PC-3 (cell line): ENCODE measurements around the gene SCRT2. TPM values are rescaled to one million over a fixed set of nuclear protein-coding genes. Genes with fewer than 3 reads are reported as not detected.

Experiments used
- ATAC-seq: fragments of 200-7000 bp; cut with Tn5 transposase; 2 replicates; pipeline ENCODE4 v1.9.1; 2020; ENCODE audit warnings: mild to moderate bottlenecking, moderate library complexity
- BruUV-seq: library from RNA; stranded (reverse); fragments of 400-500 nt; replicated peaks from 2 replicates; lab custom pipeline; 2021; lab: Mats Ljungman, UMichigan
- CTCF ChIA-PET: fragments of 300-600 bp; sonication (Branson Sonifier 250); formaldehyde crosslinking; loops from one replicate; lab custom pipeline; 2022; ENCODE audit warnings: antibody characterized with exemption; lab: Charles Lee
- POLR2A ChIA-PET: fragments of 300-600 bp; sonication (Branson Sonifier 250); formaldehyde crosslinking; loops from one replicate; lab custom pipeline; 2022; ENCODE audit warnings: antibody characterized with exemption; ENCODE audit not compliant: unreplicated experiment; lab: Charles Lee
- DNase-seq: peaks from one replicate; pipeline ENCODE4 v3.0.0-alpha.2; 2015
- H2AFZ ChIP-seq: fragments of 300-600 bp; sonication (generic); 2 replicates; pipeline ENCODE4 v1.6.0; 2016; ENCODE audit warnings: antibody characterized with exemption, low read length
- H3F3A ChIP-seq: fragments of 300-600 bp; sonication (generic); one replicate; pipeline ENCODE4 v1.6.0; 2017; ENCODE audit warnings: antibody characterized with exemption, low read length, control low read depth, mild to moderate bottlenecking; ENCODE audit not compliant: unreplicated experiment
- H3K27ac ChIP-seq: fragments of 300-600 bp; sonication (generic); 2 replicates; pipeline ENCODE4 v1.5.1; 2016; ENCODE audit warnings: mild to moderate bottlenecking, low read length
- H3K27me3 ChIP-seq: fragments of 300-600 bp; sonication (generic); 2 replicates; pipeline ENCODE4 v1.6.1; 2016; ENCODE audit warnings: low read length, mixed read lengths
- H3K36me3 ChIP-seq: fragments of 300-600 bp; sonication (generic); 2 replicates; pipeline ENCODE4 v1.6.1; 2016; ENCODE audit warnings: low read depth, mixed run types, low read length, mixed read lengths
- H3K4me1 ChIP-seq: fragments of 300-600 bp; sonication (generic); 2 replicates; pipeline ENCODE4 v1.5.1; 2016; ENCODE audit warnings: low read length; ENCODE audit not compliant: insufficient read depth
- H3K4me2 ChIP-seq: fragments of 300-600 bp; sonication (generic); 2 replicates; pipeline ENCODE4 v1.6.0; 2016; ENCODE audit warnings: low read length
- H3K4me3 ChIP-seq: fragments of 300-600 bp; sonication (generic); 2 replicates; pipeline ENCODE4 v1.5.1; 2016; ENCODE audit warnings: mild to moderate bottlenecking, low read length, mixed read lengths
- H3K79me2 ChIP-seq: fragments of 300-600 bp; sonication (generic); 2 replicates; pipeline ENCODE4 v1.6.1; 2017; ENCODE audit warnings: low read length, mixed read lengths
- H3K9ac ChIP-seq: fragments of 300-600 bp; sonication (generic); 2 replicates; pipeline ENCODE4 v1.6.0; 2016; ENCODE audit warnings: mild to moderate bottlenecking, low read length
- H3K9me2 ChIP-seq: fragments of 300-600 bp; sonication (generic); replicated peaks from 2 replicates; pipeline ENCODE4 v1.6.1; 2016; ENCODE audit warnings: mixed run types, low read length, mixed read lengths
- H3K9me3 ChIP-seq: fragments of 300-600 bp; sonication (generic); 2 replicates; pipeline ENCODE4 v1.6.1; 2016; ENCODE audit warnings: low read length, mixed read lengths
- H4K20me1 ChIP-seq: fragments of 300-600 bp; sonication (generic); 2 replicates; pipeline ENCODE4 v1.6.1; 2016; ENCODE audit warnings: low read length, mixed read lengths
- EZH2 ChIP-seq: fragments of 300-600 bp; sonication (generic); IDR thresholded peaks from one replicate; pipeline ENCODE4 v1.6.1; 2017; ENCODE audit warnings: antibody characterized with exemption, mild to moderate bottlenecking, low read length; ENCODE audit not compliant: unreplicated experiment
- EZH2phosphoT487 ChIP-seq: fragments of 300-600 bp; sonication (generic); IDR thresholded peaks from 2 replicates; pipeline ENCODE4 v1.6.1; 2018; ENCODE audit warnings: mild to moderate bottlenecking, antibody characterized with exemption, low read length, borderline replicate concordance
- intact Hi-C: fragments of 100-400 bp; cut with micrococcal nuclease; formaldehyde crosslinking; loops from 2 replicates; pipeline ENCODE4 v1.9.0; 2023
- total RNA-seq: library from RNA; depleted of rRNA; stranded (reverse); fragments of >200 nt; gene quantifications from 2 replicates; pipeline ENCODE4 v1.2.3, GENCODE V29; 2014
- TF ChIP-seq, protein P1 (sequence below): fragments of 300-600 bp; sonication (generic); conservative IDR thresholded peaks from 2 replicates; pipeline ENCODE4 v1.5.1; 2017; ENCODE audit warnings: antibody characterized with exemption, low read depth, mild to moderate bottlenecking, low read length

Gene SCRT2
- total RNA-seq, 1 experiment from 2014 or later = not detected

DNA sequence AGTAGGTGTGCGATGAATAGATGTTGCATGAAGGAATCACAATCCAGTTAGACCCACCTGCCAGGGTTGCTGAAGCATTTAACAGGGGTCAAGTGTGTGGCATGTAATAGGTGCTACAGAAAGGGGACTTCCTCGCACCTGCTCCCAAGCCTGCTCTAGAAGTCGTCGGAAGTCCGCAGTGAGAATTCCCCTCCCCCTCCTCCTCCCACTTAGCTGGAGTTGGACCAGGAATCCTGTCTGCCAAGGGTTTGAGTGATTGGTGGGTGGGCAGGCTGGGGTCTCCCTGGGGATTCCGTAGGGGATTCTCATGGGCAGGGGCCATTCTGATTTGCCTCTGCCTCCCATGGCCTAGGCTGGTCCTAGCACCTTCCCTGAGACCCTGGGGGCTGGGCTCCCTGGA is 10.3 kb downstream of the SCRT2 start:
- H3K27ac ChIP-seq = no peak overlapping the region

DNA sequence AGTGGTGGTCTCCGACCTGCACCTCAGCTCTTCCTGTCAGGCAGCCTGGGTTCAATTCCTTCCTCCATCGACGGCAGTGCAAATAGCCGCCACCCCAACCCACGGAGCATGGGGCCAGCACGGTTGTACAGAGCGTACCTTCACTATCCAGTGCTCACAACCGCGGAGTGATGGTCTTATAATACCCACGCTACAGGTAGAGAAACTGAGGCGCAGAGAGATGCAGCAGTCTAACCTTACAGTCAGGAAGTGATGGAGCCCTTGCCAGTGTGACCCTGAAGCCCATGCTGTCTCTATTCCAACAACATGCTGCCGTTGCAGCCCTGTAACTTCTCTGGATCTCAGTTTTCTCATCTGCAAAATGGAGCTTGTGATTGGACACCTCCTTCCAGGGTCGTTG is 11.0 kb downstream of the SCRT2 start:
- TF ChIP-seq EZH2 (no peak), EZH2phosphoT487 (no peak)
- TF ChIP-seq, protein P1, sequence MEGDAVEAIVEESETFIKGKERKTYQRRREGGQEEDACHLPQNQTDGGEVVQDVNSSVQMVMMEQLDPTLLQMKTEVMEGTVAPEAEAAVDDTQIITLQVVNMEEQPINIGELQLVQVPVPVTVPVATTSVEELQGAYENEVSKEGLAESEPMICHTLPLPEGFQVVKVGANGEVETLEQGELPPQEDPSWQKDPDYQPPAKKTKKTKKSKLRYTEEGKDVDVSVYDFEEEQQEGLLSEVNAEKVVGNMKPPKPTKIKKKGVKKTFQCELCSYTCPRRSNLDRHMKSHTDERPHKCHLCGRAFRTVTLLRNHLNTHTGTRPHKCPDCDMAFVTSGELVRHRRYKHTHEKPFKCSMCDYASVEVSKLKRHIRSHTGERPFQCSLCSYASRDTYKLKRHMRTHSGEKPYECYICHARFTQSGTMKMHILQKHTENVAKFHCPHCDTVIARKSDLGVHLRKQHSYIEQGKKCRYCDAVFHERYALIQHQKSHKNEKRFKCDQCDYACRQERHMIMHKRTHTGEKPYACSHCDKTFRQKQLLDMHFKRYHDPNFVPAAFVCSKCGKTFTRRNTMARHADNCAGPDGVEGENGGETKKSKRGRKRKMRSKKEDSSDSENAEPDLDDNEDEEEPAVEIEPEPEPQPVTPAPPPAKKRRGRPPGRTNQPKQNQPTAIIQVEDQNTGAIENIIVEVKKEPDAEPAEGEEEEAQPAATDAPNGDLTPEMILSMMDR = no peak
- Histone ChIP-seq H3K79me2 (no peaks in the 10 kb centered on the region), H2AFZ (no peak overlapping the region), H4K20me1 (no peaks in the 10 kb centered on the region), H3K4me2 (no peak overlapping the region), H3K9me3 (no peaks in the 10 kb centered on the region), H3K4me1 (no peaks in the 10 kb centered on the region), H3F3A (no peaks in the 10 kb centered on the region), H3K4me3 (no peak overlapping the region), H3K36me3 (no peaks in the 10 kb centered on the region), H3K9me2 (no peaks in the 10 kb centered on the region), H3K9ac (no peak overlapping the region), H3K27me3 (peaks cover 59% of the 10 kb centered on the region), H3K27ac (no peak overlapping the region)
- BruUV-seq = no TSS peak
- intact Hi-C loops = no loop called here
- ATAC-seq = no peak
- DNase-seq = no peak
- ChIA-PET POLR2A (no interaction called here), CTCF (interaction anchor here (0.6 kb wide), 1 partner anchor 223 kb away, joined by 3 read pairs; no protein-coding TSS in a partner anchor)

More for the DNA sequence above, 10.3 kb downstream of the SCRT2 start:
- Histone ChIP-seq H3K27me3 (peaks cover 59% of the 10 kb centered on the region), H3K9me3 (no peaks in the 10 kb centered on the region), H3K9ac (no peak overlapping the region), H3F3A (no peaks in the 10 kb centered on the region), H3K9me2 (no peaks in the 10 kb centered on the region), H3K79me2 (no peaks in the 10 kb centered on the region), H3K4me2 (no peak overlapping the region), H3K36me3 (no peaks in the 10 kb centered on the region), H2AFZ (no peak overlapping the region), H4K20me1 (no peaks in the 10 kb centered on the region), H3K4me1 (no peaks in the 10 kb centered on the region), H3K4me3 (no peak overlapping the region)
- intact Hi-C loops = no loop called here
- DNase-seq = no peak
- TF ChIP-seq EZH2 = no peak
- TF ChIP-seq, protein P1 = no peak
- no peak for TF ChIP-seq EZH2phosphoT487
- CTCF ChIA-PET = interaction anchor here (0.6 kb wide), 1 partner anchor 104 kb away, joined by 4 read pairs; no protein-coding TSS in a partner anchor
- ATAC-seq = no peak
- BruUV-seq = no TSS peak
- POLR2A ChIA-PET = interaction anchor here (0.6 kb wide), 1 partner anchor 31 kb away, joined by 5 read pairs; no protein-coding TSS in a partner anchor

DNA sequence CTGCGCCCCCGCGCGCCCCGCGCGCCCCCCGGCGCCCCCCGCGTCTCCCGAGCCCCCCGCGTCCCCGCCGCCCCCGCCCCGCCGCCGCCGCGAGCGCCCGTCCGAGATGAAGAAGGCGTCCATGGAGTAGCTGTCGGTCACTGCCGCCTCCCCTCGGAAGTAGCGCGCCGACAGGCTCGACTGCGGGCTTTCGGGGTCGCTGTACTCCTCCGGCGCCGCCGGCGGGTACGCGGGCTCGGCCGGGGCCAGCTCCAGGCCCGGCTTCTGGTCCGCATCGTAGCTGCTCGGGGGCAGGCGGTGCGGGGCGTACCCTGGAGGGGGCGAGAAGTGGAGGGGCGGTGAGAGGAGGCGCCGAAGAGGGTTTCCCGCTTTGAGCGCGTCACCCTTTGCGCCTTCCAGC is 11.5 kb downstream of the SCRT2 start:
- Histone ChIP-seq H2AFZ (no peak overlapping the region), H3K4me2 (no peak overlapping the region), H3F3A (no peaks in the 10 kb centered on the region), H3K9me3 (no peaks in the 10 kb centered on the region), H3K27ac (no peak overlapping the region), H3K4me3 (no peak overlapping the region), H3K79me2 (no peaks in the 10 kb centered on the region), H3K27me3 (peaks cover 60% of the 10 kb centered on the region), H3K9ac (no peak overlapping the region), H3K36me3 (no peaks in the 10 kb centered on the region), H4K20me1 (no peaks in the 10 kb centered on the region), H3K4me1 (no peaks in the 10 kb centered on the region), H3K9me2 (no peaks in the 10 kb centered on the region)
- ATAC-seq (no peak), DNase-seq (no peak)
- POLR2A ChIA-PET = no interaction called here
- no peak for TF ChIP-seq EZH2
- TF ChIP-seq, protein P1 = no peak
- TF ChIP-seq EZH2phosphoT487 = no peak
- intact Hi-C loops = no loop called here
- CTCF ChIA-PET = interaction anchor here (0.6 kb wide), 1 partner anchor 223 kb away, joined by 3 read pairs; no protein-coding TSS in a partner anchor
- no TSS peak for BruUV-seq
